HG03139 (cell line): Measurements from ENCODE around the gene CLDN5.

Source experiments
- ATAC-seq: cut with Tn5 transposase; IDR thresholded peaks from one replicate; pipeline ENCODE4 v1.9.1; 2021; ENCODE audit not compliant: unreplicated experiment

Gene CLDN5

GRCh38 chr22:19504900-19505734 lies 19.1 kb downstream of the CLDN5 start:
- no peak for ATAC-seq

- ATAC-seq: no peak
These were observed 20.3 kb downstream of the CLDN5 start for GRCh38 chr22:19503869-19504268.

DNA sequence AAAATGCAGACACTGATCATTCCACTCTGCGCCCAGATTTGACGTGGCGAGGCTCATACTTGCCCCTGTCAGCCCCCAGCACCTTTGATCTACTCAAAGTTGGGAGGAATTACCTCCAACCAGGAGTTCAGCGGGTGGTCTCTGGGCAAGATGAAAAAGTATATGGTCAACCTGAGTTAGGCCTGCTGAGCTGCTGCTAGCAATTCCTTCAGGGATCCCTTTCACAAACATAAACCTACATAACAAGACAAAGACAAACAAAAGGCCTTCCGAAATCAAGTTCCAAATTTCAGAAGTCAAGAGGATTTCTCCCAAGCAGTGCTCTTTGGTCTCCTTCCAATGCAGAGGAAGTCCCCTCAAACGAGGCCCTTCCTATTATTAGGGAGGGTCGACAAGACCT lies 20.8 kb downstream of the CLDN5 start:
- ATAC-seq: no peak

- ATAC-seq: no peak
These were observed 22.2 kb downstream of the CLDN5 start for GRCh38 chr22:19501897-19502447.

- ATAC-seq: no peak
These were observed 24.3 kb downstream of the CLDN5 start for GRCh38 chr22:19499880-19500242.

- ATAC-seq: no peak
These were observed 24.9 kb downstream of the CLDN5 start for GRCh38 chr22:19499236-19499879.

DNA sequence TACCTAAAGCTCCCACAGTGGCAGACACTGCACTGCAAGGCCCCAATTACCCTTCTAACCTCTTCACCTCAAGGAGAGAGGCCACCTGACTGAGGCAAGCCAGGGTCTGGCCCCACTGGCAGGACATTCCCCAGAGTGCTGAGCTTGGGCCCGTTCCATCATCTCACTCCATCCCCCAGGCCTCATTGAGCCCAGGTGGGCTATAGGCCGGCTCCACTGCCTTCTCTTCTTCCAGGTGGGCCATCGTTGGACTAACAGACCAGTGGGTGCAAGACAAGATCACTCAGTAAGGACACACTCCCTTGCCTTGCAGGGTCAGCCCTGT lies 25.4 kb downstream of the CLDN5 start:
- no peak for ATAC-seq

- ATAC-seq: no peak
These were observed 25.9 kb downstream of the CLDN5 start for GRCh38 chr22:19498154-19498865.

DNA sequence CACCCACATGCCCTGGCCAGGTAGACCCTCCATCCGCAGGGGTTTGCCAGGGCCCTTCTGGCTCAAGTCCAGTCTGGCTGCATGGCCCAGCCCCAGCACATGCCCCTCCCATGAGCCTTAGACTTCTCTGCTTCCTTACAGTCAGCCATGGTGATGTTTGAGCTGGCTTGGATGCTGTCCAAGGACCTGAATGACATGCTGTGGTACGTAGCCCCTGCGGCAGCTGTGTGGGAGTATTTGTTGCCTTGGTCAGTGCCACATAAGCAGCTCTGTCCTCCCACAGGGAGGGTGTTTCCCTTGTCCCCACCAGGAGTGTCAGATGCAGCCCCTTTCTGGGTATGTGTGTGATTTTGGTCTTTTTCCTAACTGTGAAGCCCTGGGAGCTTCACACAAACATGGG lies 27.0 kb downstream of the CLDN5 start:
- ATAC-seq: no peak

DNA sequence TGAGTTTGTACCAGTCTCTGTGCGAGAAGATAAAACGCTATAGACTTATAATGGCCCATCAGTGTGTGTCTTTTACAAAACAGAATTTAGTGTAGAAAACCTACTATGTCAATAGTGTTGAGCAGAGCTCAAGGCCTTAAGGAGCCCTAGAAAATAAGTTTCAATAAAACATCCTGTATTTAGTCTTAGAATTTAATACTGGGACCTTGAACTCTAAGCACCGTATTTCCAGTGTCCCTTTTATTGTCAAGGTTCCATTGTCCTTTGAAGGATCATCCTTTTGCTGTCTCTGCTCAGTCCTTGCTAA lies 27.9 kb downstream of the CLDN5 start:
- ATAC-seq: no peak

GRCh38 chr22:19495562-19496323 lies 28.5 kb downstream of the CLDN5 start:
- ATAC-seq: no peak

DNA sequence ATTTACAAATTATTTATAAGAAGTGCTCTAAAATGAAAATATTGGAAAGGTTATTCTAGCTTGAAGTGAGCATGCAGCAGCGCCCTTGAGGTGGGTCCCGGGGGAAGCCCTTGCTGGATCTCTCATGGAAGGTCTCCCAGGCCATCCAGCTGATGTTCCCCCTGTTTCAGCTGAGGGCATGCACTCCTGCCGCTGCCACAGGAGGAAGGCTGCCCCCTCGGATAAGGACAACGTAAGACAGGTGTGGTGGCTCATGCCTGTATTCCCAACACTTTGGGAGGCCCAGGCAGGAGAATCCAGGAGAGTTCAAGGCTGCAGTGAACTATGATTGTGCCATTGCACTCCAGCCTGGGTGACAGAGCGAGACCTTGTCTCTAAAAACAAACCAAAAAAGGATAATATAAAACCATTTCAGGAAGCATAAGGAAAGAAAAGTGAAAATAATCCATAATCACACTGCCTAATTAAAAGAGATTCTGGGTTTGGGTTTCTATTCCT lies 29.5 kb downstream of the CLDN5 start:
- no peak for ATAC-seq

DNA sequence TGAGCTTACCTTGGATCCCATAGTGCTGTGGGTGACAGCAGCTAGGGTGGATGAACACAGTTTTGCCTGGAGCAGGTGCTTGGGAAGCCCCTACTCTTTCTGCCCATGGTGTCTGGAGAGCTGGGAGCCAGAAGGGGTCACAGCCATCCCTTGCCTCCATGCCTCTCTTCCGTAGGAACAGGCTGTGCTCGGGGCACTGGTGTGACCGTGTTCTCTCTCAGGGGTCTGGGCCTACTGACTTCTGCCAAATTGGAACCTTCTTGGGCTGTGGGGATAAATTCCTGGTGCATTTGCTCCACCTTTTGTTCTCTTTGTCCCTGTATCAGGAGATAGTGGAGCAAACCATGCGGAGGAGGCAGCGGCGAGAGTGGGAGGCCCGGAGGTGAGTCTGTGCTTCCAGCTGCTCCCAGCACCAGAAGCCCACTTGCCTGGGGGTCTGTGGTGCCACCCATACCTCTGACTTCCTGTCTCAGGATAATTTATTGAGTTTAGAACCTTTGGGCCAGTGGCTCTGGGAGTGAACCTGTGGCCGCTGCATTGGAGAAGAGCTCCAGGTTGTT lies 30.1 kb downstream of the CLDN5 start:
- ATAC-seq: no peak

- ATAC-seq: no peak
These were observed 31.6 kb downstream of the CLDN5 start for GRCh38 chr22:19492504-19493174.

DNA sequence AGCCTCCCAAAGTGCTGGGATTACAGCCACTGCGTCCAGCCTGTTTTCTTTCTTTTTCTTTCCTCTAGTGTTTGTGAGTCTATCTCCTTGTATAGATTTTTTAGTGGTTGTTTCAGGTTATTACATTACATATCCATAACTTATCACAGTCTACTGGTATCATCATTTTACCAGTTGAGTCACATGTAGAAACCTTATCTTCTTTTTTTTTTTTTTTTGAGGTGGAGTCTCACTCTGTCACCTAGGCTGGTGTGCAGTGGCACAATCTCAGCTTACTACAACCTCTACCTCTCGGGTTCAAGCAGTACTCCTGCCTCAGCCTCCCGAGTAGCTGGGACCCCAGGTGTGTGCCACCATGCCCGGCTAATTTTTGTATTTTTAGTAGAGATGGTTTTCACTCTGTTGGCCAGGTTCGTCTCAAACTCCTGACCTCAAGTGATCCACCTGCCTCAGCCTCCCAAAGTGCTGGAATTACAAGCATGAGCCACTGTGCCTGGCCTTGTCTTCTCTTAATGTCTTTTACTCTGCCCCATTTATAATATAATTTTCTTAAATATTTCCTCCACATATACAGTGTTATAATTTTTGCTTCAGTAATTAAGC lies 33.5 kb downstream of the CLDN5 start:
- ATAC-seq: no peak

DNA sequence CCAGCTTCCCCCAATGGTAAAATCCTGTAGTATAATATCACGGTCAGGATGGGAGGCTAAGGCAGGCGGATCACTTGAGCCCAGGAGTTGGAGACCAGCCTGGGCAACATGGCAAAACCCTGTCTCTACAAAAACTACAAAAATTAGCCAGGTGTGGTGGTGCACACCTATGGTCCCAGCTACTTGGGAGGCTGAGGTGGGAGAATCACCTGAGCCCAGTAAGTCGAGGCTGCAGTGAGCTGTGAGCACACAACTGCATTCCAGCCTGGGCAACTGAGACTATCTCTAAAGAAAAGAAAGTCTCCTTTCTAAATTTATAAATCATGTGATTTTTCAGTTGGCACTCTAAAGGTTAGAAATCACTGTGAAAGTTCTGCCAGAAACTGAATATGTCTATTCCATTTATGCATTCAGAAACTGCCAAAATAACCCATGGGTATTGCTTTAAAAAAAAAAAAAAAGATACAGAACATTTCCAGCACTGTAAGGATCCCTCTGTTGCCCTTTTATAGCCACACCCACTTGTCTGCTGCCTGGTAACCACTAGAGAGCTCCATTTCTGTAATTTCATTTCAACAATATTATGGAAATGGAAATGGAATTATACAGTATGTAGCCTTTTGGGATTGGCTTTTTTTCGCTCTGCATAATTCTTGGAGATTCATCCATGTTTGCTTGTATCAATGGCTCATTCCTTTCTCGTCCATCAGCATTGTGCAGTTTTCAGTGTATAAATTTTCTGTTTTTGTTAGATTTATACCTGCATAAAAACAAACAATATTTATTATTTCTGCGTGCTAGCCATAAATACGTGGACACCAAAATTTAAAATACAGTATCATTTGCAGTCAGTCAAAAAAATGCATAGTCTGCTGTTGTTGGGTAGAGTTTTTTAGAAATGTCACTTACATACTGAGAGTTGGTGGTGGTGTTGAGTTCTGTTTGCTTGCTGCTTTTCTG lies 35.0 kb downstream of the CLDN5 start:
- ATAC-seq: no peak

GRCh38 chr22:19488285-19488684 lies 35.9 kb downstream of the CLDN5 start:
- ATAC-seq: no peak

- no peak for ATAC-seq
These were observed 40.5 kb downstream of the CLDN5 start for GRCh38 chr22:19483481-19484244.
